Fibroblast of mammary gland (primary cell): ENCODE data around the gene SLC23A2.

ENCODE experiments used
- DNase-seq: peaks from one replicate; pipeline ENCODE4 v3.0.0-alpha.2; 2010; ENCODE audit warnings: low read depth
- H3K4me3 ChIP-seq: 2 replicates; pipeline ENCODE4 v1.5.1; 2011; ENCODE audit warnings: low read depth, mild to moderate bottlenecking, low read length, moderate library complexity; ENCODE audit not compliant: control insufficient read depth
- CTCF ChIP-seq: conservative IDR thresholded peaks from 2 replicates; pipeline ENCODE4 v1.5.1; 2011; ENCODE audit warnings: low read depth, low read length, inconsistent platforms; ENCODE audit not compliant: control insufficient read depth, insufficient read depth

The SLC23A2 gene

DNA sequence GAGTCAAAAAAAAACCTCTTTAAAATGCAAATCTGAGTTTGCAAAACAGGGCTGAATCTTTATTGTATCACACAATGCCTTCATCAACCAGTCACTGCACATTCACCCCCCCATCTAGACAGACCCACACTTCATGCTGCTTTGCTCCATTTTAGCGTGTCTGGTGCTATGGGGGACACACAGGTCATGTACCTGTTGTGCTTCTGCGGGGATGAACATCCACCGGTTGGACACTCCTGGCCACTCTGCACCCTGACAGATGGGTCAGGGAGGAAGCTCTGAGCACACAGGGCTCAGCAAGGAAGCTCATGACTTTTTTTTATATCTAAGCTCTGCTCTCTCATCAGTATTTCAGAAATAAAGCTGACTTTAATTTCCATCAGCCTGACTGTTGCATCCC, 143.3 kb downstream of the SLC23A2 start:
- no peak for TF ChIP-seq CTCF
- DNase-seq, result no peak
- no peak overlapping the region for H3K4me3 ChIP-seq

GRCh38 chr20:4856022-4856755, 145.1 kb downstream of the SLC23A2 start:
- no peak for TF ChIP-seq CTCF
- H3K4me3 ChIP-seq, result no peak overlapping the region
- no peak for DNase-seq

DNA sequence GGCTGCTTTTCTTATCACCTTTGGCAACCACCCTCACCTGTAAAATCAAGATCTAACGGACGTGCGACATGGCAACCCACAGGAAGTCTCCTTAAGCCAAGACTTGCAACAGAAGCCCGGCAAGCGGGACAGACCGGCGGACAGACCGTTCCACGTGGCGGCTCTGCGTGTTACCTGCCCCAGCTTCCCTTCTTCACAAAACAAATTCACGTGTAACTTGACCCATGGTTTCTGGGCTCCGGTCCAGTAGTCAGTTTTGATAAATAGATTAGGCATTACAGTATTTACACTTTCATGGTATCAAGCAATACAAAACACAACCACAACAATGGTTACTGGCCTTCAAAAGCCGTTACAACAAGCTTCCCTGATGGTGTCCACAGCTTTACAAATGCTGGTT, 145.8 kb downstream of the SLC23A2 start:
- TF ChIP-seq CTCF, result no peak
- DNase-seq, result no peak
- H3K4me3 ChIP-seq, result no peak overlapping the region

DNA sequence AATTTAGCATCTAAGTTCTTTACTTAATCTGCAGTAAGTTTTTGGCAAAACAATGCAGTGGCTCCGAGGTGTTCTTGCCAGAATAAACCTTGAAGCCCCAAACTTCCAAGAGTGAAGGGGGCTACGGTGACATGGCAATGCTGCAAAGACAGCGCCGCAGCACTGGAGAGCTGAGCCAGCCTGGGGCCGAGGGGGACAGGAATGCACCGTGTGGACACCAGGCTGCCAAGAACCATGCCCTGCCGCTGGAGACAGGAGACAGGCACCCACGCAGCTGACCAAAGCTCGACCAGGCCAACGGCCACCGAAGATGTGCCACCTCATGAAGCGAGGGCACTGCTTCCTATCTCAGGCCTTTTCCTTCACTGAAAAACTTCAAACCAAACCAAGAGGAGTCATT, 146.2 kb downstream of the SLC23A2 start:
- no peak overlapping the region for H3K4me3 ChIP-seq
- TF ChIP-seq CTCF, result no peak
- DNase-seq, result no peak

DNA sequence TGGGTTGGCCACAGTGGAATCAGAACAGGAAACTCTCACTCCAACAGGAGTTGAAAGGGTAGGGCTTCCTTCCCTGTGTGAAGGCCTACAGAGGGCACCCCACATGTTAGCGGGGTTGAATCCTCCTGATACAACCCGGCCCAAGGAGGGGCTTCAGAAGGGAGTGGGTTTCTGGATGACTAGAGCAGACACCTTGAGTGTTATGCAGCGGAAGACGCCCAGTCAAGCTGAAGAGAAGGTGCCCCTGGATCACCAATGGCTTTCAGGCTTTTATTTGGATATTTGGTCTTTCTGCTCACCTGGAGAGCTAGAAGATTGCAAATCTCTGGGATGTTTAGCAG, 146.8 kb downstream of the SLC23A2 start:
- no peak for TF ChIP-seq CTCF
- no peak for DNase-seq
- no peak overlapping the region for H3K4me3 ChIP-seq

DNA sequence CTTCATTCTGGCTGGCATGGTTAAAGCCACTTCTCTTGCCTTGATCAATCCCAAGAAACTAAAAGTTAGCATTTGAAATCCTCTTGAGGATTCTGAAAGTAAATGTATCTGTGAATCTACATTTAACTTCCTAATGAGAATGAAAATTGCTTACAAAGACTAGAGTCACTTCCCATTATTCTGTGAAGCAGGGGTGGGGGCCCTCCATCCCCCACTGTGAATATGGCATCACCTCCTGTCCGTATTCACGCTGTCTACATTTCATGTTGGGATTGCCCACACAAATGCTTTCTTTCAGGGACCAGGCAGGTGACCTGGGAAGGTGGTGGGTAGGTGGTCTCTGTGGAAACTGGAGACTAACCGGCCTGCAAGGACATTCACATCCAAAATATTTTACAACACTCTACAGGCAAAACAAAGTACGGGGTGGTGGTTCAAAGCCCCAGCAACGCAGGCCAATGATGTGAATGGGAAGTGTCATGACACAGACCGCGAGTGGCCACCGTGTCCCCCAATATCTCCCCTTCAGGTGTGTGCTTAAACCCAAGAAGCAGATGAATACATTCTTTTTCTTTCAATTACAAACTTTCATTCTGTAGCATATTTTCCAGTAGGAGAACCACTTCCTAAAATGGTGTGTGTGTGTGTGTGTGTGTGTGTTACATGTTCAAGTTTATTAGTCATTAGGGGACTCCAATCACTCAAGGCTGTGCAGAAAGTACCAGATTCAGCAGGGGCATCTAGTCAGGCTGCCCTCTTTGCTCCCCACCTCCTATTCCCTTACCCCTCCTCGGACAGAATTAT, 147.4 kb downstream of the SLC23A2 start:
- no peak for TF ChIP-seq CTCF
- no peak for DNase-seq
- no peak overlapping the region for H3K4me3 ChIP-seq
